Measurements from ENCODE around the gene PRDM2.

PRDM2 gene

DNA sequence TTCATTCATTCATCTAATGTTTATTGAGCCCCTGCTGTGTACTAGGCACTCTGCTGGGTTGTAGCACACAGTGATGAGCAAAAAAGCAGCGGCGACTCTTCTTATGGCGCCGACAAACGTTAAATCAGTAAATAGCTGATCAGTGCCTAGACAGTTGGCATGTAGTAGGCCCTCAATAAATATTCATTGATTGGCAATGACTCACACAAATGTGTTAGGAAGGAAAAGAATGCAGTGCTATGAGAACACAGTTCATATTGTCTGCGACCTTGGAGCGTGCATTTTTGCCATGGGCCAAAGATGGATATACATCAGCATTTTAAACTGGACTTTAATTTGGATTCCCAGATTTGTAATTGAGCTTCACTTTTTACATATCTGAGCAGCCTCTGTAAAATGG lies 52.0 kb downstream of the PRDM2 start:
- ATAC-seq (replicated peaks; ENCODE audit: extremely low read depth, poor library complexity, severe bottlenecking) (no peak), DNase-seq (ENCODE audit: low spot score in 2 of 2) (no peak)
- Mint-ChIP-seq H3K4me3 (peak overlapping the region; percentile 55), H3K36me3 (ENCODE audit: insufficient read depth) (peaks cover 43% of the 10 kb centered on the region), H3K4me1 (peaks cover 65% of the 10 kb centered on the region), H3K9me3 (no peaks in the 10 kb centered on the region), H3K27ac (ENCODE audit: low read depth) (no peak overlapping the region), H3K27me3 (no peaks in the 10 kb centered on the region)

DNA sequence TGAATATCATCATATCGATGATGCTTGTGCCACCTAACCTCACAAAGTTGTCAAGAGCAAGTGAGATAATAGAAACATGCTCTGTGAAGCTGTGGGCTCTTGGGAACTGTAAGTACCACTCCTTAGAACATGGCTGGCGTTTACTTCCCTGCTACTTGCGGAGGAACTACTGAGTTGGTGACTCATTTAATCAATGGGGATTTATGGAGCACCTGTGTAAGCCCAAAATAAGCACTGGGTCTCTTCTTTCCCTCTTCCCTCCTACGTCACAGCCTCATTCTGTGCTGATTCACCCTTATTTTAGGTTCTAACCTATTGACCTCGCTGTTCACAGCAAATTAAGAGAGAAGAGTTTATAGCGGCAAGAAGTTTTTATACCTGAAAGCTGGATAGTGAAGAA lies 52.9 kb downstream of the PRDM2 start:
- H3K4me3 Mint-ChIP-seq: peak overlapping the region; percentile 55
- ATAC-seq (replicated peaks; ENCODE audit: extremely low read depth, poor library complexity, severe bottlenecking) (no peak), DNase-seq (ENCODE audit: low spot score in 2 of 2) (no peak)
- H3K9me3 Mint-ChIP-seq: no peaks in the 10 kb centered on the region
- H3K27me3 Mint-ChIP-seq: no peaks in the 10 kb centered on the region
- H3K27ac Mint-ChIP-seq (ENCODE audit: low read depth): peak overlapping the region; percentile 35
- H3K4me1 Mint-ChIP-seq: peaks cover 74% of the 10 kb centered on the region
- H3K36me3 Mint-ChIP-seq (ENCODE audit: insufficient read depth): peaks cover 41% of the 10 kb centered on the region

DNA sequence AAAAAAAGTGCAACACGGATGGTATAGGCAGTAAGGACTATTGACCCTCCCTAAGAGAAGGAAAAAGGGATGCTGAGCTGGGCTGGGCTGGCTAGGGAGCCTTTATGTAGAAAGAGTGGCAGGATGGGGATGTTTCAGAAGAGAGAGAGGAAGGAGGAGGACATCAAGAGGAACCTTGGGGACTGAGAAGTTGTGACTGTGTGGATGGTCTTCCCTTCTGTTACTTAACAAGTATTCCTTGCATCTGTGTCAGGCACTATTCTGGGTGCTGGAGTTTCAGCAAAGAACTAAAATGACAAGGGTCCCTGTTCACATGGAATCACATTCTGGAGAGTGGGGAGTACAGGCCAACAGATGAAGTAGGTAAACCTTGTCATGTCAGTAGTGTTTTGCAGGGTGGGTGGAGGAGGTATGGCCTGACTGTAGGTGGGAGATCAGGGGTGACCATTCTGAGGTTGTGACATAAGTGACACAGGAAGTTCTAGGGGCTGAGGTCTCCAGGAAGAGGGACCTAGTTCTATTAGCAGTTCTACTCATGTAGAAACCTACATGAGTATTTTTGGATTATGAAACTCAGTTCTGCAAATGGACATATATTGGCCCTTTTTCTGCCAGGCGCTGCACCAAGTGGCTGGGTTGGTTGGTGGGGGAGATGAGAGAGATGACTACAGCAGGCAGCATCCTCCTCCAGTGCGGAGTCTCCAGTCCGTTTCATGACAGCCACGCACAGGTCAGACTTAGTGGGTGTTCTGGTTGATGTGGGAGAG lies 53.8 kb downstream of the PRDM2 start:
- peaks cover 70% of the 10 kb centered on the region for H3K4me1 Mint-ChIP-seq
- ATAC-seq (replicated peaks; ENCODE audit: extremely low read depth, poor library complexity, severe bottlenecking): no peak

DNA sequence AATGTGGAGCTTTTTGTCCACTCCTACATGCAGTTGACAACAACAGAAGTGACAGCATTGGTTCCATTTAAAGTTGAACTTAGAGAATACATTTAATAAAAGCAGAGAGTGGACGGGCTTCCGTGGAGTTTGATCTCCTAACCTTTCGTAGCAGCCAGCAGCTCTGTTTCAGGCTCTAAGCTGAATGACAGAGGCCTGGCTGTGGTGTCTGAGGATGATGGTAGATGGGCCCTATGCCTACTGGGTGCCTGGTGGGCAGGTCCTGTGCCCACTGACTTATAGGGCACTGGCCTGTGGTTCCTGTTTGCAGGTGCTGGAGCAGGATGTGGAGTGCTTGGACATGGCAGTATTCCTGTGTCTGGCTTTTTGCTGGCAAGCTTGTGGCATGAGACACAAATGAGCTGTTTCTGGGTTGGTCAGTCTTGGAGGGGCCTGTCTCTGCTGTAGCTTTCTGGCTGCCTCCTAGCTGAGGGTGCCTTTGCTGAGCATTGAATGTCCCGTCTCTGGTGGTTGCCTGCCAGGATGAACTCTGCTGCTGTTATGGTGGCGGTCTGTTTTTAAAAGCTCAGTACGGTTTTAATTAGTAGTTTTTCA lies 54.6 kb downstream of the PRDM2 start:
- DNase-seq (ENCODE audit: low spot score in 2 of 2) (no peak), ATAC-seq (replicated peaks; ENCODE audit: extremely low read depth, poor library complexity, severe bottlenecking) (no peak)
- Mint-ChIP-seq H3K4me1 (peaks cover 77% of the 10 kb centered on the region), H3K36me3 (ENCODE audit: insufficient read depth) (peaks cover 36% of the 10 kb centered on the region), H3K27ac (ENCODE audit: low read depth) (no peak overlapping the region), H3K27me3 (no peaks in the 10 kb centered on the region), H3K4me3 (peak overlapping the region; percentile 55), H3K9me3 (no peaks in the 10 kb centered on the region)

More for the DNA sequence above, 53.8 kb downstream of the PRDM2 start:
- no peak for DNase-seq (ENCODE audit: low spot score in 2 of 2)
- H3K4me3 Mint-ChIP-seq: peak overlapping the region; percentile 55
- no peaks in the 10 kb centered on the region for H3K9me3 Mint-ChIP-seq
- H3K27ac Mint-ChIP-seq (ENCODE audit: low read depth): peak overlapping the region; percentile 35
- H3K27me3 Mint-ChIP-seq: no peaks in the 10 kb centered on the region
- peaks cover 38% of the 10 kb centered on the region for H3K36me3 Mint-ChIP-seq (ENCODE audit: insufficient read depth)

DNA sequence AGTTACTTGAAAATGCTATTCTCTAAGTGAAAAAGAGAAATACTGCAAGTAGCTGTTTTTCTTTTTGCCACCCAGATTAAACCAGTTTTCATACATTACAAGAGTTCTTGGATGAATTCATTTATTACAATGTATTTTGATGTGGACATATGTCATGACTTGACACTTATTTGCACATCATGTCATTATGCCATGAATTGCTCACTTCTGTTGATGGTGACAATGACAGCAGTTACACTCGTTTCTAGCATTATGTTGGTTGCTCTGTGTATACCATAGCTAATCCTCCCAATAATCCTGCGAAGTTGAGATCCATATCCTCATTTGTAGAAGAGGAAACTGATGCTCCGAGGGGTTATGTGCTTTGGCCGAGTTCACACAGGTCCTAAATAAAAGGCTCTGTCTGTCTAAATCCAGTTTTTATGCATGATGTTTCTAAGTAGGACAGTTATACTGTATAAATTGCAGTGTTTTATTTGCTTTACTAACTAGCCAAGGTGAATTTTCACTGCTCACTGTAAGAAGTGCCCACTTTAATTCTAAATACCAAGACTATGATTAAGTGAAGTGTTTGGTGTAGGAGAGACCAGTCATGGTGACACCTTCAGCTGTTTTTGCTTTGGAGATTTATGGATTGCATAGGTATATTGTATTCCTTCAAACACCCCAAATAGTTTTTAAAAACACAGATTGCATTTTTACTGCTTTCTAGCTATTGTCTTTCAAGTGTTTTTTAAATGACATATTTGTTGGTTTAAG lies 56.7 kb downstream of the PRDM2 start:
- Mint-ChIP-seq H3K36me3 (ENCODE audit: insufficient read depth) (peaks cover 28% of the 10 kb centered on the region), H3K4me1 (peaks cover 77% of the 10 kb centered on the region), H3K4me3 (peak overlapping the region; percentile 44), H3K9me3 (no peaks in the 10 kb centered on the region), H3K27ac (ENCODE audit: low read depth) (peak overlapping the region; percentile 10), H3K27me3 (no peaks in the 10 kb centered on the region)
- no peak for DNase-seq (ENCODE audit: low spot score in 2 of 2)
- ATAC-seq (replicated peaks; ENCODE audit: extremely low read depth, poor library complexity, severe bottlenecking): no peak

DNA sequence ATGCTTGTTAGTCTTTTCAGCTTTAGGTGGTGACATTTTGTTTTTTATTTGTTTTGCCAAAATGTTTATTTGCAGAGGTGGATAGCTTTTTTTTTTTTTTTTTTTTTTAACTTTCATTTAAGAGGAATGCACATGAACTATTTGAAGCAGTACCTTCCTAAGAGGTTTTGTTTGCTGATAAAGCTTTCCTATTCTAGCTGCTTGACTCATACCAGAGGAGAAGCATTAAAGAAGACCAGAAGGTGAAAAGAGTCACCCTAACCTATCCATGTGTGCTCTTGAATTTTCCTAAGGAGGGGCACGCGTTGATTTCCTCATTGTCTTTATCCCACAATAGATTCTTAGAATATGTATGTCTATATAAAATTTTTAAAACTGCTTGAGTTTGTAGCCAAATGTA lies 57.7 kb downstream of the PRDM2 start:
- no peak for ATAC-seq (replicated peaks; ENCODE audit: extremely low read depth, poor library complexity, severe bottlenecking)
- H3K4me3 Mint-ChIP-seq: peak overlapping the region; percentile 25
- no peak overlapping the region for H3K27ac Mint-ChIP-seq (ENCODE audit: low read depth)
- H3K4me1 Mint-ChIP-seq: peaks cover 78% of the 10 kb centered on the region
- no peak for DNase-seq (ENCODE audit: low spot score in 2 of 2)
- peaks cover 28% of the 10 kb centered on the region for H3K36me3 Mint-ChIP-seq (ENCODE audit: insufficient read depth)
- H3K27me3 Mint-ChIP-seq: no peaks in the 10 kb centered on the region
- no peaks in the 10 kb centered on the region for H3K9me3 Mint-ChIP-seq

DNA sequence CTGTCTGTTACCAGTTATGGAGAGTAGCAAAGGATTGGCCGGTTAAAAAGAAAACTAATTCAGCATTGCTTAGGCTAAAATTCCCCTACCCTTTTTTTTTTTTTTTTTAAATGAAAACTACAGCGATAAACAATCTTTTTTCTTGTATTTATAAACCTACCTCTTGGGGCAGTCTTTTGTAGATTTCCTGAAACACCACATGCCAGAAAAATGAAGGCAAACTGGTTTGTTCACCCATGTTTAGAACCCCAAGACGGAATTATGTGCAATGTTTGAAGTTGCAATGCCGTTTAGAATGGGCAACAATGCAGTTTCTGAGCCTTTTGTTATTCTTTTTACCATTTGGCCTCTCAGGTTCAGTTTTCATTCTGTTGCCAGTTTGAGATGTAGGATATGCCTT lies 59.1 kb downstream of the PRDM2 start:
- peak overlapping the region; percentile 35 for H3K27ac Mint-ChIP-seq (ENCODE audit: low read depth)
- no peak overlapping the region for H3K4me3 Mint-ChIP-seq
- DNase-seq (ENCODE audit: low spot score in 2 of 2) (no peak), ATAC-seq (replicated peaks; ENCODE audit: extremely low read depth, poor library complexity, severe bottlenecking) (peak; percentile 30)
- peaks cover 78% of the 10 kb centered on the region for H3K4me1 Mint-ChIP-seq
- H3K9me3 Mint-ChIP-seq: no peaks in the 10 kb centered on the region
- H3K27me3 Mint-ChIP-seq: no peaks in the 10 kb centered on the region
- peaks cover 19% of the 10 kb centered on the region for H3K36me3 Mint-ChIP-seq (ENCODE audit: insufficient read depth)

DNA sequence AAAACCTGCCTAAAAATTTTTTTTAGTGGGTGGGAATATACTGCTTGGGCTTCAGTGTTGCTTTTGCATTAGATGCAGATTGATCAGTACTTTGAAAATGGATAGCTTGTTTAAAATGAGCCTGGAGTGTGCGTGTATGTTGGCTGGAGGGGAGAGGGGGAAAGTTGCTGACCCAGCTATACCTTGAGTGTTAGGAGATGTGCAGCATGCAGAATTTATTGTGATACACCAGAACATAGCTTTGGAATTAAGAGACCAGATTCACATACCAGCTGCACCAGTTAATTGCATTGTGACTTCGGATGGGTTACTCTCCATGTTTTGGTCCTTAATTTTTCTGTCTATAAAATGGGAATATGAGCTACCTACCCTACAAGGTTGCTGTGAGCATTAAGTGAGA lies 60.4 kb downstream of the PRDM2 start:
- no peaks in the 10 kb centered on the region for H3K9me3 Mint-ChIP-seq
- H3K27me3 Mint-ChIP-seq: no peaks in the 10 kb centered on the region
- H3K36me3 Mint-ChIP-seq (ENCODE audit: insufficient read depth): peaks cover 21% of the 10 kb centered on the region
- ATAC-seq (replicated peaks; ENCODE audit: extremely low read depth, poor library complexity, severe bottlenecking): no peak
- no peak for DNase-seq (ENCODE audit: low spot score in 2 of 2)
- H3K4me3 Mint-ChIP-seq: peak overlapping the region; percentile 12
- H3K27ac Mint-ChIP-seq (ENCODE audit: low read depth): peak overlapping the region; percentile 30
- peaks cover 81% of the 10 kb centered on the region for H3K4me1 Mint-ChIP-seq

DNA sequence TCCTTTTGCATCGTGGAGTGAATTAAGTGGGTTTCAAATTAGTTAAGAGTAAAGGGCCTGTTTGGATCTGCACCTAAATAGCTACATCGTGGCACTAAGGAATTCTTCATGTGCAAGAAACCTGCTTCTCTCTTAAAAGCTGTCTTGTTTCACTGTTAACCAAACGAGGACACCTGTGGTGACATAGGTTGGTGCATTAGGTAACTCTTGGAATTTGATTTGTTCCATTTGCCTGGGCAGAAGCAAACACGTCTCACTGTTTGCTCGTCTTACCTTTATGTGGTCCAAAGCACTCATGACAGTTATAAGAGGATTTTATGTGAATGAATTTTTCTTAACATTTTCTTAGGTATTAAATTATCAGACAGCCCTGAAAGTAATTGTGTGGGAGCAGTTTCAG lies 60.9 kb downstream of the PRDM2 start:
- peaks cover 21% of the 10 kb centered on the region for H3K36me3 Mint-ChIP-seq (ENCODE audit: insufficient read depth)
- H3K27ac Mint-ChIP-seq (ENCODE audit: low read depth): peak overlapping the region; percentile 30
- no peaks in the 10 kb centered on the region for H3K9me3 Mint-ChIP-seq
- no peak for ATAC-seq (replicated peaks; ENCODE audit: extremely low read depth, poor library complexity, severe bottlenecking)
- no peaks in the 10 kb centered on the region for H3K27me3 Mint-ChIP-seq
- H3K4me1 Mint-ChIP-seq: peaks cover 86% of the 10 kb centered on the region
- no peak for DNase-seq (ENCODE audit: low spot score in 2 of 2)
- no peak overlapping the region for H3K4me3 Mint-ChIP-seq

DNA sequence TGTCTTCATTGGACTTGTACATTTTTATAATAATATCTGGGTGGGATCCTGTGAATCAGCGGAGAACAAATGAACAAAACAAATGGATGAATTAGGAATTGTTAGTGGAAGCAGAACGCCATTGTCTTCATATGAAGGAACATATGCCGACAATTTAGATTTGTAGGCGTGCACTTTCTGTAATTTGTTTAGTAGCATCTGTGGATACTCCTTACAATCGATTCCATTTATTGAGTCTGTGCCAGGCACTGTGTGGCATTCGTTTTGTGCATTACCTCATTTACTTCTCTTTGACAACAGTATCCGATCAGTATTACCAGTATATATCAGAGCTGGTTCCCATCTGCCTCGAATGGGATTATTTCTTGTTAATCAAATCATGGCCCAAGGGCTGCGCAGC lies 61.9 kb downstream of the PRDM2 start:
- Mint-ChIP-seq H3K27me3 (no peaks in the 10 kb centered on the region), H3K9me3 (no peaks in the 10 kb centered on the region), H3K36me3 (ENCODE audit: insufficient read depth) (peaks cover 21% of the 10 kb centered on the region), H3K4me1 (peaks cover 87% of the 10 kb centered on the region), H3K4me3 (no peak overlapping the region), H3K27ac (ENCODE audit: low read depth) (peak overlapping the region; percentile 35)
- no peak for ATAC-seq (replicated peaks; ENCODE audit: extremely low read depth, poor library complexity, severe bottlenecking)
- no peak for DNase-seq (ENCODE audit: low spot score in 2 of 2)

DNA sequence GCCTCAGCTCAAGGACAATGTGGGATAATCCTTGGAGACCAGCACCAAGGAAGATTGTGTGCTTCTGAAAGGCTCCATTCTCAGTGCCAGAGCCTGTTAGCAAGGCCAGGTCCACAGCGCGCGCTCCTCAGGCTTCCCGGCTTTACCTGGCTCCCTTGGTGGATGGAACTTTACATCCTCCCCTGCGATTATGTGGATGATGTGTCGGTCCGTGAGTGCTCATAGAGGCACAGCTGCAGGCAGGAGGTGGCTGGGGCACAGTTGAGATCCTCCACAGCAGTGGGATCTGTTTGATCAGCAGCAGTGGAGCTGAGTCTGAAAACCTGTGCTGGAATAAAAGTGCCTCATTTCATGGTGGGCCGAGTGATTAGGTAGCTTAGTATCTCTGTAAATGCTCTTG lies 62.7 kb downstream of the PRDM2 start:
- Mint-ChIP-seq H3K36me3 (ENCODE audit: insufficient read depth) (peaks cover 25% of the 10 kb centered on the region), H3K4me1 (peaks cover 79% of the 10 kb centered on the region), H3K4me3 (no peak overlapping the region), H3K27ac (ENCODE audit: low read depth) (peak overlapping the region; percentile 65), H3K9me3 (no peaks in the 10 kb centered on the region), H3K27me3 (no peaks in the 10 kb centered on the region)
- no peak for DNase-seq (ENCODE audit: low spot score in 2 of 2)
- no peak for ATAC-seq (replicated peaks; ENCODE audit: extremely low read depth, poor library complexity, severe bottlenecking)

DNA sequence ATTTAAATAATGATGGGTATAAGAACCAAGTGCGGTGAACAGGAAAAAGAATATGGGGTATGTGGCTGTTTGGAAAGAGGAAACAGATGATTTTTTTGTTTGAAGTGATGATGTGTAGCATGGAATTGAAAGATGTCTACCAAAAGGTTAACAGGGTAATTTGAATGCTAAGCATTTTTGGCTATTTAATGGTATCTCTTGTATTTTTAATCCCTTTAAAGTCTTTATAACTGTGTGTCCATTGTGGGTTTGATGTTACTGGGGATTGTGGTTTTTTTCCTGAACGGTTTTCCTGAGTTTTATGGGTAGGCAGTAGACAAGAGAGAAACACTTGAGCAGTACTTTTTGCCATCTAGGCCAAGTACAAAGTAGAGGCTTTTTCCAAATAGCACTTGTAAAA lies 63.2 kb downstream of the PRDM2 start:
- ATAC-seq (replicated peaks; ENCODE audit: extremely low read depth, poor library complexity, severe bottlenecking) (no peak), DNase-seq (ENCODE audit: low spot score in 2 of 2) (no peak)
- peaks cover 74% of the 10 kb centered on the region for H3K4me1 Mint-ChIP-seq
- H3K36me3 Mint-ChIP-seq (ENCODE audit: insufficient read depth): peaks cover 29% of the 10 kb centered on the region
- peak overlapping the region; percentile 65 for H3K27ac Mint-ChIP-seq (ENCODE audit: low read depth)
- H3K27me3 Mint-ChIP-seq: no peaks in the 10 kb centered on the region
- H3K4me3 Mint-ChIP-seq: no peak overlapping the region
- H3K9me3 Mint-ChIP-seq: no peaks in the 10 kb centered on the region

DNA sequence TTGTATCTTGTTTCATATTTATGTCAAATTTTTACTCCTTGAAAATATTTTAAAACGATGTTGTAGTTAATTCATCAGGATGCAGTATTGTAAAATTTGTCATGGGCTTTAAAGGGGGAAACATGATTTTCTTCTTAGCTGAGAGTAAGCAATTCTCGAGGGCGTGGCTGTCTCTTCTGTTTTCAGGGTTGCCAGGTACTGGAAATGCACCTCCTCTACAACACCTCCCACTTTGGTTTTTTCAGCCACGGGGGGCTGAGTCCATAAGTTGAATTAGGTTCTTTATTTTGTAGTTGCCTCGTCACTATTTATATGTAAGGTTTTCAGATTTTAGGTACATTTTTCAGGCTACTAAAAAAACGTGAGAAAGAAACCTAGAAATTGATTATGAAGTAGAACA lies 64.0 kb downstream of the PRDM2 start:
- H3K4me1 Mint-ChIP-seq: peaks cover 78% of the 10 kb centered on the region
- H3K27me3 Mint-ChIP-seq: no peaks in the 10 kb centered on the region
- no peaks in the 10 kb centered on the region for H3K9me3 Mint-ChIP-seq
- H3K27ac Mint-ChIP-seq (ENCODE audit: low read depth): peak overlapping the region; percentile 65
- ATAC-seq (replicated peaks; ENCODE audit: extremely low read depth, poor library complexity, severe bottlenecking) (peak; percentile 47), DNase-seq (ENCODE audit: low spot score in 2 of 2) (no peak)
- peaks cover 32% of the 10 kb centered on the region for H3K36me3 Mint-ChIP-seq (ENCODE audit: insufficient read depth)
- H3K4me3 Mint-ChIP-seq: no peak overlapping the region
